Measurements from ENCODE around the gene CFL1. TPM values are rescaled to one million over a fixed set of nuclear protein-coding genes. Genes with fewer than 3 reads are reported as not detected.

Gene CFL1
- total and polyA plus RNA-seq, 2 of the 8 experiments (the other 6 are each of a cell fraction or from before 2014, with no cell fraction given), result 1,252 to 1,365 TPM

GRCh38 chr11:65811764-65812475 lies 46.1 kb downstream of the CFL1 start (continued):
- TF ChIP-seq CHD7 (IDR thresholded peaks at IDR 0.05; ENCODE audit: insufficient replicate concordance, low read length), result no peak
- TF ChIP-seq BACH1 (IDR thresholded peaks at IDR 0.05; ENCODE audit: low read length), result no peak

Data from H1 (cell line).